ENCODE results near the gene PAQR9.

Gene PAQR9, protein sequence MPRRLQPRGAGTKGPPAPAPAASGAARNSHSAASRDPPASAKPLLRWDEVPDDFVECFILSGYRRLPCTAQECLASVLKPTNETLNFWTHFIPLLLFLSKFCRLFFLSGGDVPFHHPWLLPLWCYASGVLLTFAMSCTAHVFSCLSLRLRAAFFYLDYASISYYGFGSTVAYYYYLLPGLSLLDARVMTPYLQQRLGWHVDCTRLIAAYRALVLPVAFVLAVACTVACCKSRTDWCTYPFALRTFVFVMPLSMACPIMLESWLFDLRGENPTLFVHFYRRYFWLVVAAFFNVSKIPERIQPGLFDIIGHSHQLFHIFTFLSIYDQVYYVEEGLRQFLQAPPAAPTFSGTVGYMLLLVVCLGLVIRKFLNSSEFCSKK

DNA sequence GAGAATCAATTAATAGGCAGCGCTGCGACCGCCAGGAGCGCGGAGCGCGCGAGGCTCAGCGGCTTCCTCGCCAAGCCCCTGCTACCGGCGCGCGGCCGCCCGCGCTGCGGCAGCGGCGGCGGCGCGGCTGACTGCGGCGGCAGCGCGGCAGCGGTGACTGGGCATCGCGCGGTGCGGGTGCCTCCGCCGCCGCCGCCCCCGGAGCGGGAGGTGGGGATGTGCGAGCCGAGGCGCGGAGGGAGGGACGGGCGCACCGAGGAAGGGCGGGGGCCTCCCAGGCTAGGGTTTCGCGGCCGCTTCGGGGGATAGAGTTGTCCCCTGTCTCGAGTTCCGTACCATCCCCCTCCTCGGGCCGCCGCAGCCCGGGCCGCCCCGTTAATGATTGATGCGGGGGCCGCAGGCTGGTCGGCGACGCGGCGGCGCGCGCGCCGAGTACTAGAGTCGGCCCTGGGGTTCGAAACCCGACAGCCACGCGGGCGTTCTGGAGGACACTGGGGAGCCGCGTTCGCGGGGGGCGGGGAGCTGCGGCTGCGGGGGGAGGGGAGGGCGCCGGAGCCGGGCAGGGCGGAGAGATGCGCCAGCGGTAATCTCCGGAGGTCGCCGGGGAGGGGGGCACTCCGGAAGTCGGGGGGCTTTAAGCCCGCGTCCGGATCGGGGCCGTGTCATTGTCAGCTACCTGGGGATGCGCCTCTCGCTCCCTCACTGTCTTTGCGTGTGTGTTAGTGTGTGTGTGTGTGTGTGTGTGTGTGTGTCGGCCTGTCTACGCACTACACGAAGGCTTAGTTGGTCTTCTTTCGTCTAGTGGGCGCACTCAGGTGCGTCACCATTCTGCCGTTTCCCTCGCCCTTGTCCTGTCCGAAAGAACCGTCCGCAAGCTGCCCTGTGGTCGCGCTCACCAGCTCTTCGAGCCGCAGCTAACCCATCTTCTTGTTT lies at the start of gene PAQR9:
TSS of gene PAQR9 (minus strand) at position 159 of the 933 bp plus-strand sequence. CDS start 338 bp downstream, outside the sequence.
- H3K27me3 ChIP-seq (ENCODE audit: control insufficient read depth, insufficient read depth, low read length), result peaks cover 42% of the 10 kb centered on the region
- no peaks in the 10 kb centered on the region for H3K9me3 ChIP-seq (ENCODE audit: control insufficient read depth, low read length)
- H3K36me3 ChIP-seq (ENCODE audit: control insufficient read depth, insufficient read depth, low read length), result no peaks in the 10 kb centered on the region
- H3K9ac ChIP-seq (ENCODE audit: low read length), result no peak within 1 kb of the TSS
- H3K4me3 ChIP-seq (ENCODE audit: low read length), result no peak within 1 kb of the TSS
- peaks cover 7% of the 10 kb centered on the region for H3K4me1 ChIP-seq (ENCODE audit: control insufficient read depth, insufficient read depth, low read length)

DNA sequence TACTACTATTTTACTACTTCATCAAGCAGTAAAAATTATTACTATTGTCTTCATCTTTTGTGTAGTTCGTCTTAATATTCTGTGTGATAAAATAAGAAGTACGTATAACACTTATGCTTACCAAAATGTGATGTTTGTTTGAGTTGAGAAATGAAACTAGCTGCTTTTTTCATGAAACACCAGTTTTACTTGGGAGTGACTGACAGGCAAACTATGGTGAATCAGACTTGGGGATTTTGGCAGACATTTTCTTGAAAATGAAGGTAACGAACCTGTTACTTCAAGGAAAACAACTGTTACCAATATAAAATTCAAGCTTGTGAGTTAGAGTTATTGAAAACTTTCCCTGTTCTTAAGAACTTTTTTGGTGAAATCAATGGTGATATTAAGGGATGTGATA lies 48.2 kb upstream of the PAQR9 start:
- no peak overlapping the region for H3K4me3 ChIP-seq (ENCODE audit: low read length)
- no peak overlapping the region for H3K9ac ChIP-seq (ENCODE audit: low read length)
- H3K27me3 ChIP-seq (ENCODE audit: control insufficient read depth, insufficient read depth, low read length), result no peaks in the 10 kb centered on the region
- no peaks in the 10 kb centered on the region for H3K4me1 ChIP-seq (ENCODE audit: control insufficient read depth, insufficient read depth, low read length)
- no peaks in the 10 kb centered on the region for H3K9me3 ChIP-seq (ENCODE audit: control insufficient read depth, low read length)
- peaks cover under 1% of the 10 kb centered on the region for H3K36me3 ChIP-seq (ENCODE audit: control insufficient read depth, insufficient read depth, low read length)

DNA sequence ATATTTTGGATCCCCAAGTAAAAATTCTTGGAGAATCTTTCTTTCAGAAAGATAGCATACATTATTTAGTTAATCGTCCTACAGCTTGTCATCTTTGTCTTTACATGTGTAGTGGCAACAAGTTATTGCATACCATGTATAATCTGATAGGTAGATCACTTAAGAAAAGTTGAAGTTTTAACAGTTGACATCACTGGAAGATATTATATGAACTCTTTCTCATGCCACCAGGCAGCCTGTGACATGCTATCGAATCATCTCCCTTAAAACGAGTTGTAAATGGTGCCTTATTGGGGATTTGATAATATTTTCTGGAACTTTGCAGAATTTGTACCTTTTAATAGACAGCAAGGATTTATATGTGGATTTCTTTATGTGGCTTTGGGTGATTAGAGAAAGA lies 46.5 kb upstream of the PAQR9 start:
- Histone ChIP-seq H3K9me3 (ENCODE audit: control insufficient read depth, low read length) (no peaks in the 10 kb centered on the region), H3K4me3 (ENCODE audit: low read length) (no peak overlapping the region), H3K36me3 (ENCODE audit: control insufficient read depth, insufficient read depth, low read length) (no peaks in the 10 kb centered on the region), H3K4me1 (ENCODE audit: control insufficient read depth, insufficient read depth, low read length) (no peaks in the 10 kb centered on the region), H3K9ac (ENCODE audit: low read length) (no peak overlapping the region), H3K27me3 (ENCODE audit: control insufficient read depth, insufficient read depth, low read length) (no peaks in the 10 kb centered on the region)

DNA sequence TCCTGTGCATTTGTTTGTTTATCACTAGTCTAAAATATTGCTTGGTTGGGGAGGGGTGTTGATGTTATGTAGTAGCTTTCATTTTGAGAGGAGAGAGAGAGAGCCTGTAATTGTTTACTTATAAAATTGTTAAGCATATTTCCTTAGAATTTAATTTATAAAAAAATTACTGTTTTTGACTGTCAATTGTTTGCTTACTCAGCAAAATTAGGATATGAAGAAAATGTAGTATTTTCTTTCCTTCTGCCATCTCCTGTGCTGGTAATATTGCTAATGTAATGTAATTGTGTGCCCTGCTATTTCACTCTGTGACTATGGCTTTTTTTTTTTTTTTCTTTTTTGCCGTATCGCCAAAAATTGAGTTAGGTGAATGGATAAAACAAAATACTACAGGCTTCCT lies 41.3 kb upstream of the PAQR9 start:
- Histone ChIP-seq H3K9me3 (ENCODE audit: control insufficient read depth, low read length) (no peaks in the 10 kb centered on the region), H3K27me3 (ENCODE audit: control insufficient read depth, insufficient read depth, low read length) (no peaks in the 10 kb centered on the region), H3K4me1 (ENCODE audit: control insufficient read depth, insufficient read depth, low read length) (peaks cover 5% of the 10 kb centered on the region), H3K4me3 (ENCODE audit: low read length) (no peak overlapping the region), H3K9ac (ENCODE audit: low read length) (no peak overlapping the region), H3K36me3 (ENCODE audit: control insufficient read depth, insufficient read depth, low read length) (no peaks in the 10 kb centered on the region)

DNA sequence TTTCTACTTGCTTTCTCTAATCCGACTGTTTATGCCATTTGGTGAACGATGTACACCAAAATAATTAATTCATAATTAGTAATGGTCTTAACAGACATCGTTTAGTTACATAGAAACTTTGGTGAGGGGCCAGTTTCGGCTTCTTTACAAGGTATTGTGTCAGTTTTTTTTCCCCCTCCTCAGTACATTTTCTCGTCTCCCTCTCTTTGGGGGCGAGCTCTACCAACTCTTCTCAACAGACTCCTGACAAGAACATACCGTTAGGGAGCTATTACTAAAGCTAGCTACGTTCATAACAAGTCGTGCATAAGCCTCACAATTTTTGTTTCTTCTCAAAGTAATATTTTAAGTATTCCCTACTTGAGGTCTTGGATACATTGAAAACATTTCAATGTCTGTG lies 39.3 kb upstream of the PAQR9 start:
- Histone ChIP-seq H3K36me3 (ENCODE audit: control insufficient read depth, insufficient read depth, low read length) (no peaks in the 10 kb centered on the region), H3K27me3 (ENCODE audit: control insufficient read depth, insufficient read depth, low read length) (no peaks in the 10 kb centered on the region), H3K9ac (ENCODE audit: low read length) (peak overlapping the region; percentile 99), H3K9me3 (ENCODE audit: control insufficient read depth, low read length) (no peaks in the 10 kb centered on the region), H3K4me3 (ENCODE audit: low read length) (peak overlapping the region; percentile 78), H3K4me1 (ENCODE audit: control insufficient read depth, insufficient read depth, low read length) (peaks cover 5% of the 10 kb centered on the region)

DNA sequence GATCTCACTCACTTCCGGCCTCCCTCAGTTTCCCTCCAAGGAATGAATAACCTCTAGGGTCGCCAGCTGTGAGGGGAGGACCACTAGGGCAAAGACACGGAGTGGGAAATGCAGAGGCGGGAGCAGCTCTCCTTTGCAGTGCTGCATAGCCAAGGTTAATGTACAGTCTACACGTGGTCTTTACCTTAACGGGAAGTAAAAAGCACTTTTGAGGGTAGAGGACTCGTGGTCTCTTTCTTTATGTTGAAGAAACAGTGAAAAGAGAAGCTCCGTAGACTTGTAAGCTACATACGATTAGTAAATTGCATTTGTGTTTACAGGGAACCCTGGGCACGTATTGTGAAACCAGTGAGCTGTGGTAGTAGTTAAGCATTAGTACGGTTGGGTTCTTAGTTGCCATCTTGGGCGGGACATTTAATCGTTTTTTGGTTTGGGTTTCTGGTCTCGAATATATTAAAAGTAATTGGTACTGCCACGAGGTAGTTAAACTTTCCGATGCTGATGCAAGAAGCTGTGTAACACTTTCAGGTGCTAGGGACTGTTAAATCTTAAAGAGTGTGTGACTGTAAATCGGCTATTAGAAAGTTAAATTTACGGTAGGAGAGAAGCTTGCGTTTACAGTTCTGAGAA lies 38.7 kb upstream of the PAQR9 start:
- Histone ChIP-seq H3K9ac (ENCODE audit: low read length) (peak overlapping the region; percentile 99), H3K4me3 (ENCODE audit: low read length) (peak overlapping the region; percentile 78), H3K9me3 (ENCODE audit: control insufficient read depth, low read length) (no peaks in the 10 kb centered on the region), H3K27me3 (ENCODE audit: control insufficient read depth, insufficient read depth, low read length) (no peaks in the 10 kb centered on the region), H3K36me3 (ENCODE audit: control insufficient read depth, insufficient read depth, low read length) (no peaks in the 10 kb centered on the region), H3K4me1 (ENCODE audit: control insufficient read depth, insufficient read depth, low read length) (peaks cover 5% of the 10 kb centered on the region)

DNA sequence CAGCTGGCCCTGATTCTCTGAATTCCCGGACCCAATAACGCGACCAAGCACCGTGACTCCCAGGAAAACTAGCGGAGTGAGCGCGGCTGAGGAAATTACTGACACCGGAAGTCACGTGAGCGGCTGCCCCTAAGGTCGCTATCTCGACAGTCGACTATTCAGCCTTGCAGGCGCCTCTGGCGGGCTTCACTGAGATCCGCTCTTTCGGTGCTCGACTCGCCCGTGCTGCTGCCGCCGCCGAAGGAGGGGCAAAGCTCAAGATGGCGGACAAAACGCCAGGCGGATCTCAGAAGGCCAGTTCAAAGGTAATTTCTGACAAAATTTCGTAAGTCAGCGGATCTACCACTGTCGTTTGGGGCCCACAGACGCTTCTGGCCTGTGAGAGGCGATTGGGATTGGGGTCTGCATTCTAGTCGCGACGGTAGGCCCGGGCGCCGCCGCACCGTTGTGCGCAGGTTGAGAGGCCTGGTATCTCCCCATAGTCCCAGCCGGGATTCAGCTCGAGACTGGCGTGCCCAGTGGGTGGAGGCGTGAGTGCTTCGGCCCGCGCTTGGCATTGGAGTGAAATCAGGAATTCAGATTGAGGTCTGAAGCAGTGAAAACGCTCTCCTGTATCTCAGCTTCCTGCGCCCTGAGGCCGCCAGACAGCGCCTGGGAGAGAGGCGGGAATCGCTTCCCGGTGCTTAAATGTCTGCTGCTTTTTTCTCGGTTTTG lies 38.1 kb upstream of the PAQR9 start, which contains the start of gene U2SURP:
TSS of gene U2SURP (plus strand) at position 202 of the 714 bp plus-strand sequence. CDS start at position 261, 59 bp downstream.
- peak within 1 kb of the TSS; percentile 78 for H3K4me3 ChIP-seq (ENCODE audit: low read length)
- no peaks in the 10 kb centered on the region for H3K9me3 ChIP-seq (ENCODE audit: control insufficient read depth, low read length)
- peaks cover 5% of the 10 kb centered on the region for H3K4me1 ChIP-seq (ENCODE audit: control insufficient read depth, insufficient read depth, low read length)
- H3K27me3 ChIP-seq (ENCODE audit: control insufficient read depth, insufficient read depth, low read length), result no peaks in the 10 kb centered on the region
- H3K9ac ChIP-seq (ENCODE audit: low read length), result peak within 1 kb of the TSS; percentile 99
- no peaks in the 10 kb centered on the region for H3K36me3 ChIP-seq (ENCODE audit: control insufficient read depth, insufficient read depth, low read length)

DNA sequence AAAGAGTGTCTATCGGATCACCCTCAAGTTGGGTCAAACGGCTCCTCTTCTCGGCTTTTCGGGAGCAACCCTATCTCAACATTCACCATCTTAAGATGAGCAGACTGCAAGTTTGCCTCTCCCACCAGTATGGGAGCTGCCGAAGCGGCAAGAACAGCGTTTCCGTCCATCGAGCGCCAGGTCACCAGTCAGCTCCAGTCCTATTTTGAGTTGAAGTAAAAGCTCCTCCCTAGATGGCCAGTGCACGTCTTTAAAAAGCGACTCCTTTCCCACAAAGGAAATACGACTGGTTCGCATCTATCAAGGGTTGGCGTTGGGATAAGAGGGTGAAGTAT lies 37.5 kb upstream of the PAQR9 start:
- Histone ChIP-seq H3K9ac (ENCODE audit: low read length) (peak overlapping the region; percentile 99), H3K9me3 (ENCODE audit: control insufficient read depth, low read length) (no peaks in the 10 kb centered on the region), H3K4me3 (ENCODE audit: low read length) (peak overlapping the region; percentile 78), H3K4me1 (ENCODE audit: control insufficient read depth, insufficient read depth, low read length) (peaks cover 5% of the 10 kb centered on the region), H3K36me3 (ENCODE audit: control insufficient read depth, insufficient read depth, low read length) (no peaks in the 10 kb centered on the region), H3K27me3 (ENCODE audit: control insufficient read depth, insufficient read depth, low read length) (no peaks in the 10 kb centered on the region)

DNA sequence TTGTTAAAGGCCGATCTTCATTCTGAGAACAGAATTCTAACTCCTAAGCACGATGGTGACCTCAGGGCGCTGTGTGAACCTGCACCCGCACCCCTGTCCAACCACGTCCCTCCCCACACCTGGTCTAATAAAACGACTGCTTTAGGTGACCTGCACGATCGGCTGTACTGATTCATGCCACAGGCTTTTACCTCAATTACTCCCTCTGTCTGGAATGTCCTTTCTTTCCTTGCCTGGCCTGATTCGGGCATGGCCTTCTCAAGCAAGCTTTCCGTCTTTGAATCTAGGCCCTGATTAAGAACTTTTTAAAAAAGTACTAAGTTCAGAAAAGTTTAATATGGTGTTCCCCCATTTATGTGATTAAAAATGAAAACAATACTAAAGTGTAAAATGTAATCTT lies 37.1 kb upstream of the PAQR9 start:
- H3K9ac ChIP-seq (ENCODE audit: low read length), result peak overlapping the region; percentile 99
- H3K4me3 ChIP-seq (ENCODE audit: low read length), result peak overlapping the region; percentile 78
- no peaks in the 10 kb centered on the region for H3K9me3 ChIP-seq (ENCODE audit: control insufficient read depth, low read length)
- no peaks in the 10 kb centered on the region for H3K36me3 ChIP-seq (ENCODE audit: control insufficient read depth, insufficient read depth, low read length)
- peaks cover 5% of the 10 kb centered on the region for H3K4me1 ChIP-seq (ENCODE audit: control insufficient read depth, insufficient read depth, low read length)
- H3K27me3 ChIP-seq (ENCODE audit: control insufficient read depth, insufficient read depth, low read length), result no peaks in the 10 kb centered on the region

DNA sequence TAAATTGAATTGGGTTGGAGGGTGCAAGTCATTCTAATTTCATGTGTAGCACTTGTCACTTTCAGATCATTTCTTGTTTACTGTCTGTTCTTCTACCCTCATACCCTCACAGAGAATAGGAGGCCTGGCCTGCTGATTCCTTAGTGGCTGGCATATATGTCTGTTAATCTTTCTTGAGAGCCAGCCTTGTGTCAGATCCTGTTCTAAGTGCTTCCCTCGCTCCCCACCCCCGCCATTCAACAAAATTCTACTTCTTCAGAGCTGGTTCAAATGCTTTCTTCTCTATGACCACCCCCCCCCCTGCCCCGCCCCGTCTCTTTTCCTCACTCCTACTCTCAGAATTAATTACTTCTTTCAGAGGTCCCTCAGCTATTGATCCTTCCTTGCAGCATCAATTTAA lies 36.4 kb upstream of the PAQR9 start:
- H3K36me3 ChIP-seq (ENCODE audit: control insufficient read depth, insufficient read depth, low read length), result no peaks in the 10 kb centered on the region
- H3K27me3 ChIP-seq (ENCODE audit: control insufficient read depth, insufficient read depth, low read length), result no peaks in the 10 kb centered on the region
- H3K4me1 ChIP-seq (ENCODE audit: control insufficient read depth, insufficient read depth, low read length), result peaks cover 5% of the 10 kb centered on the region
- H3K9ac ChIP-seq (ENCODE audit: low read length), result no peak overlapping the region
- no peaks in the 10 kb centered on the region for H3K9me3 ChIP-seq (ENCODE audit: control insufficient read depth, low read length)
- H3K4me3 ChIP-seq (ENCODE audit: low read length), result no peak overlapping the region

DNA sequence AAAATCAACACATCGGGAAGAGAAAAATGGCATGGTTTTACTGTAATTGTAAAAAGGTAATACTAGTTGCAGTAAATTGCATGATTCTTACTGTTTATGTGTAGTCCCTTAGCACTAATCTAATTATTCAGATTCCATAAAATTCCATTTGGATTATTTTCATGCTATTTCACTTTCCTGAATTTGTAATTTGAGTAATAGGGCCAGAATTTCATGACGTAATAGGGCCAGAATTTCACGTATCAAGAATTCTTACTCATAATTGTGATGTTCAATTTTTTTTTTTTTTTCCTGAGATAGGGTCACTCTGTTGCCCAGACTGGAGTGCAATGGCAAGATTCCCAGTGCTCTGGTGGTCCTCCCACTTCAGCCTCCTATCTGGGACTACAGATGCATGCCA lies 35.0 kb upstream of the PAQR9 start:
- H3K4me3 ChIP-seq (ENCODE audit: low read length), result no peak overlapping the region
- H3K27me3 ChIP-seq (ENCODE audit: control insufficient read depth, insufficient read depth, low read length), result no peaks in the 10 kb centered on the region
- H3K9ac ChIP-seq (ENCODE audit: low read length), result no peak overlapping the region
- H3K36me3 ChIP-seq (ENCODE audit: control insufficient read depth, insufficient read depth, low read length), result no peaks in the 10 kb centered on the region
- no peaks in the 10 kb centered on the region for H3K9me3 ChIP-seq (ENCODE audit: control insufficient read depth, low read length)
- peaks cover 5% of the 10 kb centered on the region for H3K4me1 ChIP-seq (ENCODE audit: control insufficient read depth, insufficient read depth, low read length)

Measured in mucosa of stomach (tissue), 1 donor.